H9 (cell line): ENCODE measurements around the gene SLC24A1. TPM values are rescaled to one million over a fixed set of nuclear protein-coding genes. Genes with fewer than 3 reads are reported as not detected.

Experiments
- DNase-seq: peaks from one replicate; pipeline ENCODE4 v3.0.0-alpha.2; 2017
- H2AFZ ChIP-seq: one replicate; pipeline ENCODE4 v1.6.1; 2013; ENCODE audit warnings: mild to moderate bottlenecking, low read length, control low read depth, moderate library complexity
- H2AK5ac ChIP-seq: 2 replicates; pipeline ENCODE4 v1.6.1; 2013; ENCODE audit warnings: low read length, control low read depth, mixed read lengths; ENCODE audit not compliant: insufficient read length
- H2BK120ac ChIP-seq: one replicate; pipeline ENCODE4 v1.6.1; 2013; ENCODE audit warnings: low read depth, mild to moderate bottlenecking, low read length, control low read depth, inconsistent platforms; ENCODE audit not compliant: poor library complexity, severe bottlenecking
- H2BK12ac ChIP-seq: 2 replicates; pipeline ENCODE4 v1.6.1; 2013; ENCODE audit warnings: low read length, control low read depth, mixed read lengths, low read depth; ENCODE audit not compliant: insufficient read length
- H2BK15ac ChIP-seq: 2 replicates; pipeline ENCODE4 v1.6.1; 2013; ENCODE audit warnings: low read depth, low read length, control low read depth
- H2BK20ac ChIP-seq: one replicate; pipeline ENCODE4 v1.6.1; 2013; ENCODE audit warnings: low read depth, mild to moderate bottlenecking, low read length, control low read depth, inconsistent platforms; ENCODE audit not compliant: poor library complexity, severe bottlenecking
- H2BK5ac ChIP-seq: 2 replicates; pipeline ENCODE4 v1.6.1; 2013; ENCODE audit warnings: low read length, control low read depth, mixed read lengths; ENCODE audit not compliant: insufficient read length
- H3K14ac ChIP-seq: 2 replicates; pipeline ENCODE4 v1.6.1; 2013; ENCODE audit warnings: low read length, control low read depth; ENCODE audit not compliant: insufficient read depth
- H3K18ac ChIP-seq: 2 replicates; pipeline ENCODE4 v1.6.1; 2013; ENCODE audit warnings: low read depth, mild to moderate bottlenecking, mixed read lengths, low read length, control low read depth; ENCODE audit not compliant: insufficient read length
- H3K23ac ChIP-seq: 2 replicates; pipeline ENCODE4 v1.6.1; 2013; ENCODE audit warnings: low read length, control low read depth, mixed read lengths, low read depth; ENCODE audit not compliant: insufficient read length
- H3K23me2 ChIP-seq: 2 replicates; pipeline ENCODE4 v1.6.1; 2013; ENCODE audit warnings: low read depth, mild to moderate bottlenecking, mixed read lengths, low read length, control low read depth; ENCODE audit not compliant: insufficient read length, poor library complexity, severe bottlenecking
- H3K27ac ChIP-seq: 2 replicates; pipeline ENCODE4 v1.5.1; 2013; ENCODE audit warnings: low read length, control low read depth, mixed read lengths, low read depth; ENCODE audit not compliant: insufficient read length
- H3K27me3 ChIP-seq: 2 replicates; pipeline ENCODE4 v1.6.1; 2013; ENCODE audit warnings: low read length, control low read depth, inconsistent platforms; ENCODE audit not compliant: insufficient read depth
- H3K4ac ChIP-seq: 2 replicates; pipeline ENCODE4 v1.6.1; 2013; ENCODE audit warnings: low read depth, mild to moderate bottlenecking, control low read depth, inconsistent platforms, low read length, moderate library complexity
- H3K4me1 ChIP-seq: 2 replicates; pipeline ENCODE4 v1.6.1; 2013; ENCODE audit warnings: low read length, control low read depth, inconsistent platforms; ENCODE audit not compliant: insufficient read depth
- H3K4me2 ChIP-seq: 2 replicates; pipeline ENCODE4 v1.6.1; 2013; ENCODE audit warnings: low read length, control low read depth, mixed read lengths; ENCODE audit not compliant: insufficient read length, insufficient read depth
- H3K56ac ChIP-seq: 2 replicates; pipeline ENCODE4 v1.6.1; 2013; ENCODE audit warnings: low read depth, mild to moderate bottlenecking, mixed read lengths, low read length, control low read depth; ENCODE audit not compliant: insufficient read length
- H3K79me1 ChIP-seq: 2 replicates; pipeline ENCODE4 v1.6.1; 2013; ENCODE audit warnings: low read depth, mild to moderate bottlenecking, moderate library complexity, low read length, control low read depth, inconsistent platforms; ENCODE audit not compliant: insufficient read depth, poor library complexity, severe bottlenecking
- H3K79me2 ChIP-seq: 2 replicates; pipeline ENCODE4 v1.6.1; 2013; ENCODE audit warnings: low read length, control low read depth, inconsistent platforms; ENCODE audit not compliant: insufficient read depth
- H3K9ac ChIP-seq: 2 replicates; pipeline ENCODE4 v1.6.1; 2013; ENCODE audit warnings: low read length, control low read depth, mixed read lengths; ENCODE audit not compliant: insufficient read length; ENCODE audit errors: extremely low read depth
- H3K9me3 ChIP-seq: one replicate; pipeline ENCODE4 v1.6.1; 2013; ENCODE audit warnings: low read depth, low read length, inconsistent platforms; ENCODE audit not compliant: control insufficient read depth
- H3T11ph ChIP-seq: one replicate; pipeline ENCODE4 v1.6.1; 2013; ENCODE audit warnings: mild to moderate bottlenecking, low read length, control low read depth, inconsistent platforms
- H4K20me1 ChIP-seq: one replicate; pipeline ENCODE4 v1.6.1; 2013; ENCODE audit not compliant: control insufficient read depth, insufficient read length, insufficient read depth
- H4K5ac ChIP-seq: 2 replicates; pipeline ENCODE4 v1.6.1; 2013; ENCODE audit warnings: low read depth, mild to moderate bottlenecking, mixed read lengths, low read length, control low read depth; ENCODE audit not compliant: insufficient read length
- H4K8ac ChIP-seq: replicated peaks from 2 replicates; pipeline ENCODE4 v1.6.1; 2013; ENCODE audit warnings: low read length, control low read depth, mixed read lengths, low read depth; ENCODE audit not compliant: insufficient read length
- H4K91ac ChIP-seq: 2 replicates; pipeline ENCODE4 v1.6.1; 2013; ENCODE audit warnings: low read depth, mild to moderate bottlenecking, moderate library complexity, mixed read lengths, low read length, control low read depth; ENCODE audit not compliant: insufficient read length
- H3K27ac Mint-ChIP-seq, 3 experiments: 2 replicates in 2 of 3; 3 replicates in 1 of 3; pipeline ENCODE4 v1.8.0; 2020 to 2021; ENCODE audit warnings: mixed read lengths in 3 of 3, mild to moderate bottlenecking in 1 of 3, moderate library complexity in 1 of 3
- H3K27me3 Mint-ChIP-seq: 2 replicates; pipeline ENCODE4 v1.8.0; 2021; ENCODE audit warnings: low read depth, mild to moderate bottlenecking, moderate library complexity, mixed read lengths
- H3K36me3 Mint-ChIP-seq, 3 experiments: 2 replicates in 2 of 3; 3 replicates in 1 of 3; pipeline ENCODE4 v1.8.0; 2020 to 2021; ENCODE audit warnings: low read depth in 3 of 3, mixed read lengths in 3 of 3; ENCODE audit not compliant: insufficient read depth in 1 of 3
- H3K4me1 Mint-ChIP-seq, 2 experiments: 2 replicates each; pipeline ENCODE4 v1.8.0; 2020; ENCODE audit warnings: mixed read lengths in 2 of 2
- H3K4me3 Mint-ChIP-seq, 2 experiments: 2 replicates in 1 of 2; 3 replicates in 1 of 2; pipeline ENCODE4 v1.8.0; 2020 to 2021; ENCODE audit warnings: mild to moderate bottlenecking in 2 of 2, mixed read lengths in 2 of 2, moderate library complexity in 1 of 2
- H3K9me3 Mint-ChIP-seq, 2 experiments: 2 replicates in 1 of 2; 3 replicates in 1 of 2; pipeline ENCODE4 v1.8.0; 2020; ENCODE audit warnings: mild to moderate bottlenecking in 2 of 2, mixed read lengths in 2 of 2, moderate library complexity in 1 of 2
- CTCF ChIP-seq: fragments of 200-600 bp; sonication (generic); conservative IDR thresholded peaks from 3 replicates; pipeline ENCODE4 v1.8.0; 2021; ENCODE audit warnings: antibody characterized with exemption, mild to moderate bottlenecking
- WGBS: extraction: QIAGEN DNeasy Blood & Tissue Kit; methylation state at CpG from one replicate; pipeline ENCODE4 v1.1.7; 2013; ENCODE audit warnings: missing lambda C conversion rate, low lambda C conversion rate, mixed read lengths; ENCODE audit not compliant: insufficient read length; ENCODE audit errors: extremely low coverage; 5-methylcytosine and 5-hydroxymethylcytosine counted together
- total RNA-seq: library from RNA; stranded (reverse); gene quantifications from 2 replicates; pipeline ENCODE4 v1.2.1, GENCODE V29; 2021

SLC24A1 gene
- total RNA-seq, 1 experiment from 2014 or later: 8.6 TPM

- no peaks in the 10 kb centered on the region; a peak in 1 of 5 replicates for H3K9me3 Mint-ChIP-seq
- H3K4me3 Mint-ChIP-seq: peak overlapping the region; percentile 90 to 92; a peak in 2 of 5 replicates
- H2AFZ ChIP-seq: no peak overlapping the region
- no peak for DNase-seq
- H3K27ac Mint-ChIP-seq: peak overlapping the region in 1 of 3 experiments; percentile 99; a peak in 2 of 7 replicates
- peaks cover 2% of the 10 kb centered on the region; the same call in 1 of the 2 replicates for H3K4me1 ChIP-seq
- no peak overlapping the region for H2BK15ac ChIP-seq
- no peak overlapping the region for H2BK120ac ChIP-seq
- H3K23me2 ChIP-seq: peaks cover 8% of the 10 kb centered on the region
- H3K79me2 ChIP-seq: peaks cover 2% of the 10 kb centered on the region; the same call in 1 of the 2 replicates
- no peak overlapping the region for H3T11ph ChIP-seq
- no peak overlapping the region for H3K9ac ChIP-seq
- H4K8ac ChIP-seq: no peak overlapping the region
- no peak overlapping the region for H3K56ac ChIP-seq
- H4K20me1 ChIP-seq: no peaks in the 10 kb centered on the region
- no peak overlapping the region for H3K18ac ChIP-seq
- H3K27ac ChIP-seq: no peak overlapping the region
- H2BK20ac ChIP-seq: no peak overlapping the region
- H2BK5ac ChIP-seq: no peak overlapping the region
- no peak overlapping the region for H3K14ac ChIP-seq
- no peak overlapping the region for H2BK12ac ChIP-seq
- H3K4ac ChIP-seq: no peak overlapping the region
- no peak overlapping the region for H4K5ac ChIP-seq
- H3K27me3 Mint-ChIP-seq: no peaks in the 10 kb centered on the region; the same call in none of the 2 replicates
- H3K9me3 ChIP-seq: no peaks in the 10 kb centered on the region
- no peaks in the 10 kb centered on the region for H3K27me3 ChIP-seq
- H3K4me1 Mint-ChIP-seq: peaks cover 16 to 21% of the 10 kb centered on the region in 2 experiments
- no peak for TF ChIP-seq CTCF
- H4K91ac ChIP-seq: no peak overlapping the region
- no peak overlapping the region for H3K23ac ChIP-seq
- no peaks in the 10 kb centered on the region for H3K79me1 ChIP-seq
- H3K36me3 Mint-ChIP-seq: peaks cover 0 to 1% (median 0%) of the 10 kb centered on the region in 3 experiments; a peak in 1 of 7 replicates
- WGBS: no CpG with 5 or more reads among the region's 2 CpGs
- H2AK5ac ChIP-seq: no peak overlapping the region
- no peak overlapping the region for H3K4me2 ChIP-seq
Measured at GRCh38 chr15:65612616-65612946, 9.2 kb upstream of the SLC24A1 start.
